H1 (cell line): ENCODE measurements around the gene KCNQ1. TPM values are rescaled to one million over a fixed set of nuclear protein-coding genes. Genes with fewer than 3 reads are reported as not detected.

Experiments
- CTCF ChIA-PET: fragments of 300-600 bp; sonication (Branson Sonifier 250); formaldehyde crosslinking; loops from one replicate; lab custom pipeline; 2021; ENCODE audit not compliant: partially characterized antibody; lab: Charles Lee
- POLR2A ChIA-PET: fragments of 300-600 bp; sonication (Branson Sonifier 250); formaldehyde crosslinking; loops from one replicate; lab custom pipeline; 2021; ENCODE audit warnings: inconsistent platforms; ENCODE audit not compliant: partially characterized antibody; lab: Charles Lee
- DNase-seq, 2 experiments: peaks; one replicate each; pipeline versions ENCODE4 v3.0.0 to v3.0.0-alpha.2; 2010 to 2022; ENCODE audit warnings: low spot score in 2 of 2, low read depth in 1 of 2, mixed read lengths in 1 of 2
- FAIRE-seq: peaks from 2 replicates; lab custom pipeline; 2011; peaks lifted over from hg19 to GRCh38; lab: Jason Lieb, UNC
- H2AFZ ChIP-seq: 2 replicates; pipeline ENCODE4 v1.8.1; 2012; ENCODE audit warnings: low read length, inconsistent platforms
- H2AK5ac ChIP-seq: 2 replicates; pipeline ENCODE4 v1.6.1; 2013; ENCODE audit warnings: low read depth, low read length
- H2BK120ac ChIP-seq: replicated peaks from 2 replicates; pipeline ENCODE3; 2013; ENCODE audit warnings: low read depth, low read length, inconsistent platforms
- H2BK12ac ChIP-seq: 2 replicates; pipeline ENCODE4 v1.6.1; 2013; ENCODE audit warnings: low read depth, low read length
- H2BK15ac ChIP-seq: 2 replicates; pipeline ENCODE4 v1.6.1; 2013; ENCODE audit warnings: low read length
- H2BK20ac ChIP-seq: 2 replicates; pipeline ENCODE4 v1.6.1; 2013; ENCODE audit warnings: low read length
- H2BK5ac ChIP-seq: 2 replicates; pipeline ENCODE4 v1.6.1; 2013; ENCODE audit warnings: low read depth, low read length
- H3K14ac ChIP-seq: 2 replicates; pipeline ENCODE4 v1.6.1; 2013; ENCODE audit warnings: inconsistent platforms; ENCODE audit not compliant: insufficient read length
- H3K18ac ChIP-seq: 2 replicates; pipeline ENCODE4 v1.6.1; 2013; ENCODE audit warnings: low read length; ENCODE audit errors: extremely low read depth
- H3K23ac ChIP-seq: 2 replicates; pipeline ENCODE4 v1.6.1; 2013; ENCODE audit warnings: inconsistent platforms; ENCODE audit not compliant: insufficient read length
- H3K23me2 ChIP-seq: 2 replicates; pipeline ENCODE4 v1.6.1; 2013; ENCODE audit warnings: low read depth, low read length
- H3K27ac ChIP-seq: 2 replicates; pipeline ENCODE4 v1.6.1; 2011; ENCODE audit warnings: low read depth, low read length, inconsistent platforms
- H3K27me3 ChIP-seq, 4 experiments: replicated peaks in 1 of 4; 1 replicate in 1 of 4; 2 replicates in 3 of 4; pipeline versions ENCODE4 v1.6.1 to v1.8.1; 2011 to 2013; ENCODE audit warnings: low read length in 3 of 4, mild to moderate bottlenecking in 3 of 4, inconsistent platforms in 2 of 4, mixed read lengths in 2 of 4, moderate library complexity in 1 of 4; ENCODE audit not compliant: control insufficient read depth in 3 of 4, insufficient read depth in 3 of 4; ENCODE audit errors: extremely low read depth in 1 of 4
- H3K36me3 ChIP-seq, 4 experiments: 2 replicates each; pipeline versions ENCODE4 v1.6.1 to v1.8.1; 2011 to 2013; ENCODE audit warnings: mild to moderate bottlenecking in 4 of 4, low read length in 3 of 4, moderate library complexity in 2 of 4, control low read depth in 1 of 4, inconsistent platforms in 1 of 4; ENCODE audit not compliant: insufficient read depth in 4 of 4, control insufficient read depth in 2 of 4
- H3K4ac ChIP-seq: replicated peaks from 2 replicates; pipeline ENCODE3; 2013; ENCODE audit warnings: low read length, low read depth, mixed read lengths, inconsistent platforms; ENCODE audit not compliant: insufficient read length
- H3K4me1 ChIP-seq, 4 experiments: replicated peaks in 1 of 4; 1 replicate in 1 of 4; 2 replicates in 3 of 4; pipeline versions ENCODE4 v1.6.1 to v1.8.1; 2011 to 2013; ENCODE audit warnings: low read length in 3 of 4, inconsistent platforms in 2 of 4, mixed read lengths in 1 of 4; ENCODE audit not compliant: insufficient read depth in 4 of 4, control insufficient read depth in 3 of 4
- H3K4me2 ChIP-seq, 2 experiments: 2 replicates each; pipeline versions ENCODE4 v1.6.1 to v1.8.1; 2011 to 2013; ENCODE audit warnings: low read depth in 2 of 2, low read length in 2 of 2, control low read depth in 1 of 2, inconsistent platforms in 1 of 2, mild to moderate bottlenecking in 1 of 2; ENCODE audit not compliant: insufficient read depth in 1 of 2
- H3K4me3 ChIP-seq, 4 experiments: fragments of 200-600, 300-600 bp in 1 of 4; sonication (generic), shearing (Covaris generic), sonication (Bioruptor Twin) in 1 of 4; 2 replicates each; pipeline versions ENCODE4 v1.5.1 to v1.8.1; 2011 to 2016; ENCODE audit warnings: low read length in 4 of 4, low read depth in 3 of 4, control low read depth in 2 of 4, inconsistent platforms in 2 of 4, mild to moderate bottlenecking in 2 of 4, mixed read lengths in 1 of 4, moderate library complexity in 1 of 4; ENCODE audit not compliant: insufficient read depth in 2 of 4; ENCODE audit errors: extremely low read depth in 1 of 4
- H3K56ac ChIP-seq: replicated peaks from 2 replicates; pipeline ENCODE3; 2013; ENCODE audit warnings: low read depth, mild to moderate bottlenecking, mixed read lengths, low read length, inconsistent platforms; ENCODE audit not compliant: insufficient read length
- H3K79me1 ChIP-seq: 2 replicates; pipeline ENCODE4 v1.6.1; 2013; ENCODE audit warnings: low read depth, low read length, control low read depth
- H3K79me2 ChIP-seq, 2 experiments: 2 replicates each; pipeline versions ENCODE4 v1.6.1 to v1.8.1; 2012 to 2013; ENCODE audit warnings: low read length in 2 of 2, mild to moderate bottlenecking in 2 of 2, inconsistent platforms in 1 of 2; ENCODE audit not compliant: insufficient read depth in 2 of 2, control insufficient read depth in 1 of 2
- H3K9ac ChIP-seq, 4 experiments: replicated peaks in 1 of 4; 1 replicate in 1 of 4; 2 replicates in 3 of 4; pipeline versions ENCODE4 v1.6.1 to v1.8.1; 2011 to 2013; ENCODE audit warnings: low read depth in 3 of 4, low read length in 3 of 4, control low read depth in 2 of 4, mild to moderate bottlenecking in 2 of 4, moderate library complexity in 2 of 4, inconsistent platforms in 1 of 4; ENCODE audit errors: extremely low read depth in 1 of 4
- H3K9me3 ChIP-seq, 2 experiments: 2 replicates each; pipeline versions ENCODE4 v1.6.1 to v1.8.1; 2012 to 2013; ENCODE audit warnings: mild to moderate bottlenecking in 2 of 2, moderate library complexity in 2 of 2, control low read depth in 1 of 2, inconsistent platforms in 1 of 2, low read depth in 1 of 2, low read length in 1 of 2, mixed read lengths in 1 of 2; ENCODE audit not compliant: insufficient read depth in 2 of 2
- H4K20me1 ChIP-seq, 2 experiments: replicated peaks in 1 of 2; 2 replicates each; pipeline versions ENCODE3 to v1.8.1; 2011 to 2013; ENCODE audit warnings: inconsistent platforms in 2 of 2, low read length in 2 of 2, mild to moderate bottlenecking in 1 of 2; ENCODE audit not compliant: insufficient read depth in 2 of 2, control insufficient read depth in 1 of 2
- H4K5ac ChIP-seq: 2 replicates; pipeline ENCODE4 v1.6.1; 2013; ENCODE audit warnings: low read length, low read depth, mixed read lengths, inconsistent platforms; ENCODE audit not compliant: insufficient read length
- H4K8ac ChIP-seq: 2 replicates; pipeline ENCODE4 v1.8.0; 2013; ENCODE audit warnings: mild to moderate bottlenecking, moderate library complexity, low read length, inconsistent platforms; ENCODE audit not compliant: insufficient read depth; ENCODE audit errors: extremely low read depth
- H4K91ac ChIP-seq: replicated peaks from 2 replicates; pipeline ENCODE3; 2013; ENCODE audit warnings: low read length, mixed read lengths, inconsistent platforms; ENCODE audit not compliant: insufficient read length
- ASH2L ChIP-seq: fragments of 200-600, 300-600 bp; sonication (generic); IDR thresholded peaks from one replicate; pipeline ENCODE4 v1.7.1; 2017; ENCODE audit warnings: low read length
- CTCF ChIP-seq, 3 experiments: IDR thresholded peaks; 1 replicate in 2 of 3; 2 replicates in 1 of 3; pipeline versions ENCODE4 v1.5.1 to v1.6.1; 2011; ENCODE audit warnings: low read length in 3 of 3, mild to moderate bottlenecking in 3 of 3, inconsistent platforms in 2 of 3, low read depth in 1 of 3, moderate library complexity in 1 of 3; ENCODE audit not compliant: insufficient read depth in 1 of 3; ENCODE audit errors: control extremely low read depth in 1 of 3
- PHF8 ChIP-seq: fragments of 200-600 bp; sonication (generic); conservative IDR thresholded peaks from 2 replicates; pipeline ENCODE4 v1.7.1; 2012; ENCODE audit warnings: low read depth, mild to moderate bottlenecking, inconsistent platforms, low read length, moderate library complexity
- RBBP5 ChIP-seq: IDR thresholded peaks from 2 replicates; pipeline ENCODE4 v1.7.1; 2012; ENCODE audit warnings: low read depth, mild to moderate bottlenecking, inconsistent platforms, low read length, moderate library complexity, borderline replicate concordance
- WGBS, 2 experiments: shearing (Covaris generic) in 1 of 2; methylation state at CpG; one replicate each; pipeline versions ENCODE4 v1.1.6 to v1.1.7; 2013 to 2015; ENCODE audit warnings: low lambda C conversion rate in 2 of 2, mixed read lengths in 2 of 2, inconsistent platforms in 1 of 2, low coverage in 1 of 2, missing lambda C conversion rate in 1 of 2; ENCODE audit not compliant: insufficient replicate concordance in 2 of 2, insufficient coverage in 1 of 2, insufficient read length in 1 of 2; ENCODE audit errors: extremely low coverage in 1 of 2, missing lambda C conversion rate in 1 of 2; 5-methylcytosine and 5-hydroxymethylcytosine counted together
- polyA plus RNA-seq, 7 experiments: library from polyadenylated mRNA; depleted of rRNA in 3 of 7; stranded (reverse) in 5 of 7; unstranded in 2 of 7; fragments of >200 nt in 5 of 7; fragments of 200-250 nt in 2 of 7; gene quantifications; 1 replicate in 5 of 7; 2 replicates in 1 of 7; 4 replicates in 1 of 7; pipeline versions ENCODE4 v1.2.1 to v1.2.3, GENCODE V29; 2011 to 2013; ENCODE audit warnings: missing spikeins in 2 of 7, mixed read lengths in 2 of 7
- total RNA-seq: library from RNA; stranded (reverse); fragmentation: NEBNext Ultra II Directional; extraction: Animal tissue kit (Norgen Biotek cat#: 25700); gene quantifications from 2 replicates; pipeline ENCODE4 v1.2.1, GENCODE V29; 2021

The KCNQ1 gene
- total and polyA plus RNA-seq, 2 of the 8 experiments (the other 6 are each of a cell fraction or from before 2014, with no cell fraction given): 1.9 to 2.0 TPM

GRCh38 chr11:2459796-2460531, 15.2 kb downstream of the KCNQ1 start:
- WGBS, 2 experiments: 93% methylated on average over 12 of the region's 13 CpGs; no CpG with 5 or more reads in 1 of the 2 experiments
- FAIRE-seq: no peak
- Histone ChIP-seq H3K56ac (no peak overlapping the region), H3K18ac (no peak overlapping the region), H3K36me3 (no peaks in the 10 kb centered on the region), H3K23me2 (no peaks in the 10 kb centered on the region), H2BK5ac (no peak overlapping the region), H3K4me1 (no peaks in the 10 kb centered on the region), H3K4ac (no peak overlapping the region), H2BK20ac (no peak overlapping the region), H4K8ac (no peak overlapping the region), H3K4me2 (no peak overlapping the region), H2AK5ac (no peak overlapping the region), H3K27ac (no peak overlapping the region), H3K79me1 (no peaks in the 10 kb centered on the region), H3K79me2 (no peaks in the 10 kb centered on the region), H3K4me3 (no peak overlapping the region)
- POLR2A ChIA-PET: interaction anchor here (1.2 kb wide), 1 partner anchor 15 kb away, joined by 3 read pairs; no protein-coding TSS in a partner anchor
- TF ChIP-seq CTCF (IDR thresholded peaks at IDR 0.05; ENCODE audit: control extremely low read depth in 1 of 3, insufficient read depth in 1 of 3, low read depth in 1 of 3, low read length in 3 of 3): peak in 1 of 3 experiments; percentile 4; a peak in 1 of 4 replicates
- TF ChIP-seq PHF8: no peak
- TF ChIP-seq RBBP5: no peak
- TF ChIP-seq ASH2L: no peak
- TF ChIP-seq, all 59 proteins: peak for 1
- no peak overlapping the region for H2BK12ac ChIP-seq
- H3K9me3 ChIP-seq: no peaks in the 10 kb centered on the region
- no peak overlapping the region for H2BK120ac ChIP-seq
- no peak overlapping the region for H2BK15ac ChIP-seq
- DNase-seq: no peak
- H3K14ac ChIP-seq: no peak overlapping the region
- H2AFZ ChIP-seq: no peak overlapping the region
- H4K5ac ChIP-seq: no peak overlapping the region
- CTCF ChIA-PET: interaction anchor here (0.6 to 1.6 kb wide), 8 partner anchors 11 to 223 kb away, joined by 3 to 9 read pairs (median 4); no protein-coding TSS in a partner anchor
- H3K9ac ChIP-seq: no peak overlapping the region
- H4K91ac ChIP-seq: no peak overlapping the region
- peaks cover 0 to 20% (median 9%) of the 10 kb centered on the region in 4 experiments; a peak in 6 of 7 replicates for H3K27me3 ChIP-seq
- H3K23ac ChIP-seq: no peak overlapping the region
- no peaks in the 10 kb centered on the region for H4K20me1 ChIP-seq
